NB4 (cell line): ENCODE measurements around the gene TSPAN12.
A peak's percentile ranks its signal among the peaks of the same experiment; 100 is the strongest.

Experiments
- DNase-seq: peaks from one replicate; pipeline ENCODE4 v3.0.0; 2010; ENCODE audit warnings: low read depth
- H3K4me3 ChIP-seq: one replicate; pipeline ENCODE4 v1.5.1; 2011; ENCODE audit warnings: mild to moderate bottlenecking, low read depth, low read length, moderate library complexity
- CTCF ChIP-seq: IDR thresholded peaks from one replicate; pipeline ENCODE4 v1.5.1; 2012; ENCODE audit warnings: low read depth, low read length
- MYC ChIP-seq: IDR thresholded peaks from 2 replicates; pipeline ENCODE4 v1.6.1; 2011; ENCODE audit warnings: low read depth, low read length
- POLR2A ChIP-seq: IDR thresholded peaks from 2 replicates; pipeline ENCODE4 v1.6.1; 2011; ENCODE audit warnings: mild to moderate bottlenecking; ENCODE audit not compliant: insufficient read length; ENCODE audit errors: extremely low read depth
- TF ChIP-seq, protein P1 (sequence below): IDR thresholded peaks from 2 replicates; pipeline ENCODE4 v1.6.1; 2011; ENCODE audit warnings: low read depth, low read length

TSPAN12 gene

DNA sequence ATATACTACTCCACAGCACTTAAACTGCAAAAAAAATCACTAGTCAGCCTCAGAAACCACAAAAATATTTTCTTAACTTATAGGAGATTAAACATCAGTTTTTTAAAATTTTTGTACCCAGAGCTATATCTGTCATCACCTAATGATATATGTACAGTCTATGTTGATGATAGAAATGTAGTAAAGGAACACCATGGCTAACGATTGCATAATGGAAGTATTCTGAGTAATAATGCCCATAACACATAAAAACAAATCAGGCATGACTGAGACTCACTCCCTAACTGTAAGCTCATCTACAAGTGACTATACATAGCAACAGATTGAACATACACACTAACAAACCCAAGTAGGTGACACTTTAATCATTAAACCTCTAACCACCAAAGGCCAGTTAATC lies 51.3 kb downstream of the TSPAN12 start:
- TF ChIP-seq, protein P1, sequence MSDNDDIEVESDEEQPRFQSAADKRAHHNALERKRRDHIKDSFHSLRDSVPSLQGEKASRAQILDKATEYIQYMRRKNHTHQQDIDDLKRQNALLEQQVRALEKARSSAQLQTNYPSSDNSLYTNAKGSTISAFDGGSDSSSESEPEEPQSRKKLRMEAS = no peak
- no peak for TF ChIP-seq CTCF
- H3K4me3 ChIP-seq = no peak overlapping the region
- no peak for DNase-seq

DNA sequence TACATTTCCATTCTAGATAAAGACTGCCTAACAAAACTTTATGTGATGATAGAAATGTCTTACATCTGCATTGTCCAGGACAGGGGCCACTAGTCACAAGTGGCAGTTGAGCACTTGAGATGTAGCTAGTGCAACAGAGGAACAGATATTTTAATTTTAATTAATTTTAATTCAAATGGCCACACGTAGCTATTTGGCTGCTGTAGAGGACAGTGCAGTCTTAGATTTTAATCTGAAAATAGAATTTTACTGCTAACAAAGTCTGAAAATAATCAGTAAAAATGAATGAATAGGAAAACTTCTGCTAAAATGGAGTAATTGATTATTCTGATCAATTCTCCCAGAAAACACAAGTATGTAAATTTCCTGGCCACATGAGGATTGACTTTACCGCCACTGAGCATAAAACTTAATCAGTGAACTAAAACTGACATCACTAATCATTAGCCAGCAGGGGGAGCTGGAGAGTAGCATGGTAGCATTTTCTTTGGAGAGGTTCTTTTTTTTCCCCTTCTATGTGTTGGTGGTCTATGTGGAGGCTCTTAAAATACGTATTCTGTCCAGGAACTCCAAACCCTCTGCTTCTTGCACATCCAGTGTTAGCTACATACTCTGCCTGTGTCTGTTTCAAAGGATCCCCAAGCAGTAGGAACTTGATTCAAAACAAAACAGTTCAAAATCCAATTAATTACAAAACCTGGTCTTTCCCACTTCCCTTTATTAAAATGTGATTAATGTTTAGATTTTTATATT lies 52.1 kb downstream of the TSPAN12 start:
- peak; percentile 71 for DNase-seq
- no peak overlapping the region for H3K4me3 ChIP-seq
- TF ChIP-seq CTCF (peak; percentile 95), MYC (no peak)

GRCh38 chr7:120802751-120803150 lies 55.2 kb downstream of the TSPAN12 start:
- H3K4me3 ChIP-seq = no peak overlapping the region
- no peak for DNase-seq
- TF ChIP-seq MYC = no peak
- no peak for TF ChIP-seq CTCF
- TF ChIP-seq, protein P1 = no peak
- TF ChIP-seq POLR2A = no peak

- H3K4me3 ChIP-seq = no peak overlapping the region
- TF ChIP-seq, protein P1 = no peak
- TF ChIP-seq CTCF (no peak), MYC (no peak), POLR2A (no peak)
- DNase-seq = no peak
Observed at GRCh38 chr7:120799813-120800475, 58.0 kb downstream of the TSPAN12 start.

GRCh38 chr7:120799147-120799546 lies 58.8 kb downstream of the TSPAN12 start:
- no peak for TF ChIP-seq MYC
- TF ChIP-seq CTCF = no peak
- TF ChIP-seq, protein P1 = no peak
- no peak for TF ChIP-seq POLR2A
- no peak for DNase-seq
- H3K4me3 ChIP-seq = no peak overlapping the region
